ENCODE data around the gene IQGAP3. TPM values are rescaled to one million over a fixed set of nuclear protein-coding genes. Genes with fewer than 3 reads are reported as not detected.

IQGAP3 gene
- total RNA-seq, 1 donor from 2014 or later = 9.8 TPM

- no peak for TF ChIP-seq CTCF (IDR thresholded peaks at IDR 0.05)
- no peaks in the 10 kb centered on the region for H3K4me1 Mint-ChIP-seq (ENCODE audit: low read depth)
- peaks cover 3% of the 10 kb centered on the region for H3K27me3 Mint-ChIP-seq (ENCODE audit: low read depth)
- H3K9me3 Mint-ChIP-seq (ENCODE audit: low read depth) = no peaks in the 10 kb centered on the region
- no peak for DNase-seq (ENCODE audit: low spot score)
- H3K27ac Mint-ChIP-seq (ENCODE audit: unreplicated experiment) = no peak overlapping the region
- H3K36me3 Mint-ChIP-seq (ENCODE audit: low read depth) = no peaks in the 10 kb centered on the region
- no peak overlapping the region for H3K4me3 Mint-ChIP-seq (ENCODE audit: unreplicated experiment)
Observed at GRCh38 chr1:156578055-156578454, 5.7 kb upstream of the IQGAP3 start.

DNA sequence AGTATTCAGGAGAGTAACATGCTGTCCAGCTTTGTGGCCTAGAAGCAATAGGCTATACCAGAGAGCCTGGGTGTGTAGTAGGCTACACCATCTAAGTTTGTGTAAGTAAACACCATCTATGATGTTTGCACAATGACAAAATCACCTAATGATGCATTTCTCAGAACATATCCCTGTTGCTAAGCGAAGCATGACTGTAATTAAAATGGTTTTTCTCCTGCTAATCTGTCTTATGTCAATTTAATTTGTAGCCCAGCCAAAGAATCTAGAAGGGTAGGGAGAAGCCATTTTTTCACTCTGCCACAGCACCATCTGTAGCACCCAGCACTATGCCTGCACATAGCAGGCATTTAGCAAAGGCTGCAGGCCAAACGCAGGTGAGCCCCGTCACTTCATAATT, 5.2 kb upstream of the IQGAP3 start:
- no peak for DNase-seq (ENCODE audit: low spot score)
- Mint-ChIP-seq H3K4me1 (ENCODE audit: low read depth) (peaks cover 2% of the 10 kb centered on the region), H3K9me3 (ENCODE audit: low read depth) (no peaks in the 10 kb centered on the region), H3K27ac (ENCODE audit: unreplicated experiment) (no peak overlapping the region), H3K27me3 (ENCODE audit: low read depth) (peaks cover 3% of the 10 kb centered on the region), H3K36me3 (ENCODE audit: low read depth) (no peaks in the 10 kb centered on the region), H3K4me3 (ENCODE audit: unreplicated experiment) (no peak overlapping the region)
- TF ChIP-seq CTCF (IDR thresholded peaks at IDR 0.05) = no peak

DNA sequence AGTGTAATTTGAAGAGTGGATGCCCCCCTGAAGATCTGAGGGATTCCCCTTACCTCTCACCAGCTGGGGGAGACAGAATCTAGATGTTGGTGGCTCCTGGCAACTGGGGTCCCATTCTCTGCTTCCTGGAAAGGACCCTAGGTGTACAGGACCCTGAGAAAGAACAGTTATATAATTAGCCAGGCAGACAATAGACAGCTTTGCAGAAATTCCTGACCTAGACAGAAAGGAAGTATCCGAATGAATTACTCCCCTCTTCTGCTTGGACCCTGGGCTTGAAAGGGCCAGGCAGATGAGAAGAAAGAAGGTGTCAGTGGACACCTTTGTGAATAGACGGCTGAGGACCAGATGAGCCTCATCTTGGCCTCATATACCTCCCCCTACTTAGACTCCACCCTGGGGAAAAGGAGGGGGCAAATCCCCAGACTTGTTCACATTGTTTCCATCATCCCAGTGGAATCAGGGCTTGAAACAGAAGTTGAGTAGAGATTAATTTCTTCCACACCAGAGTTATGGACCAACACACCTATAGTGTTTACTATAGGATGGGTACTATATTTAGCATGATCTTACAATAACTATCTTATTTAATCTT, 1.8 kb upstream of the IQGAP3 start:
- H3K4me1 Mint-ChIP-seq (ENCODE audit: low read depth) = peaks cover 25% of the 10 kb centered on the region
- H3K4me3 Mint-ChIP-seq (ENCODE audit: unreplicated experiment) = no peak overlapping the region

DNA sequence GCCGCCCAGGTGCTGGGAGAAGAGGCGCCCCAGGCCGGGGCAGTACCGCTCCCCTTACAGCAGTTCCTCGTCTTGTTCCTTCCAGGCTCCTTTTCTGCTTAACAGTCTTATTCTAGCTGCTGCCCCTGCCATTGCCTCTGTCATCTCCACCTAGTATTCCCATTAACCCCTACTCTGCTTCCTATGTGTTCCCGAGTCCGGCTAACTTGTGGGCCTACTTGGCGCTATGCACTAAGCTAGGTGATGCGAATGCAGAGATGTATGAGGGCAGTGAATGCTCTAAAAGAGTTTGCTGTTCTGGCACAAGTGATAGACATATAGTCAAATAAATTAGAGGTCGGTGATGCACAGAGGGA, 276 bp upstream of the IQGAP3 start:
- H3K9me3 Mint-ChIP-seq (ENCODE audit: low read depth) = no peaks in the 10 kb centered on the region
- peak overlapping the region; percentile 97 for H3K4me3 Mint-ChIP-seq (ENCODE audit: unreplicated experiment)
- H3K4me1 Mint-ChIP-seq (ENCODE audit: low read depth) = peaks cover 25% of the 10 kb centered on the region
- H3K27me3 Mint-ChIP-seq (ENCODE audit: low read depth) = no peaks in the 10 kb centered on the region
- no peaks in the 10 kb centered on the region for H3K36me3 Mint-ChIP-seq (ENCODE audit: low read depth)
- DNase-seq (ENCODE audit: low spot score) = no peak
- no peak for TF ChIP-seq CTCF (IDR thresholded peaks at IDR 0.05)
- no peak overlapping the region for H3K27ac Mint-ChIP-seq (ENCODE audit: unreplicated experiment)

More for the DNA sequence above, 1.8 kb upstream of the IQGAP3 start:
- TF ChIP-seq CTCF (IDR thresholded peaks at IDR 0.05) = no peak
- H3K27ac Mint-ChIP-seq (ENCODE audit: unreplicated experiment) = no peak overlapping the region
- no peak for DNase-seq (ENCODE audit: low spot score)
- no peaks in the 10 kb centered on the region for H3K36me3 Mint-ChIP-seq (ENCODE audit: low read depth)
- no peaks in the 10 kb centered on the region for H3K9me3 Mint-ChIP-seq (ENCODE audit: low read depth)
- H3K27me3 Mint-ChIP-seq (ENCODE audit: low read depth) = no peaks in the 10 kb centered on the region

DNA sequence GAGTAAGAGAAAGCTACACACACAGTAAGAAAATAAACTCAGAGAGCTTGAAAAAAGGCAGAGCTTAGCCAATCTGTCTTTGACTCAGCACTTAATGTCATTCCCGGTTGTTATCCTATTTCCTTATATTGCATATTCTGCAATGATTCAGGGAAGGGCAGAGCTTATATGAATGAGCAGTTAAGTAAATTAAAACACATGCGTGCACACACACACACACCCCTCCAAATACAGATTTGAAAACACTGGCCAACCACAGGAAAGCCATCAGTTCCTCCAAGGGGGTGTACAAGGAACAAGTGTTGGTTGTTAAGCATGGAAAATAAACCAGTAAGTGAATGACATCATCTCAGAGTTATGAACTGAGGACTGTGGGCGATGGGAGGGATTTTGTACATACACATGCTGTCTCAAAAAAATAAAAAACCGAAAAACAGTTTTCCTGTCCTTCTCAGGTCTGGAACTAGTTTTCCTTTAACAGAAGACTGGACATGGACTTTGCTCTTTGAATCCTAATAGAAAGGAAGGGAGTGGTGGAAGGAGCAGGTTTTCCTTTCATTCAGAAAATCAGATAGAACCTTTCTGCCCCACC, 1.0 kb downstream of the IQGAP3 start:
- Mint-ChIP-seq H3K9me3 (ENCODE audit: low read depth) (no peaks in the 10 kb centered on the region), H3K27ac (ENCODE audit: unreplicated experiment) (peak overlapping the region; percentile 97)
- DNase-seq (ENCODE audit: low spot score) = no peak

More for the DNA sequence above, 1.0 kb downstream of the IQGAP3 start:
- Mint-ChIP-seq H3K27me3 (ENCODE audit: low read depth) (no peaks in the 10 kb centered on the region), H3K4me3 (ENCODE audit: unreplicated experiment) (peak overlapping the region; percentile 97), H3K36me3 (ENCODE audit: low read depth) (no peaks in the 10 kb centered on the region), H3K4me1 (ENCODE audit: low read depth) (peaks cover 25% of the 10 kb centered on the region)
- no peak for TF ChIP-seq CTCF (IDR thresholded peaks at IDR 0.05)
